DMS53 treated with DMSO at 0.1 percent for 48 hours (cell line): Measurements from ENCODE around the gene RUVBL1.

Source experiments
- DNase-seq: peaks from one replicate; lab custom pipeline; 2025; ENCODE audit not compliant: unreplicated experiment; lab: John Stamatoyannopoulos, UW

Gene RUVBL1

DNA sequence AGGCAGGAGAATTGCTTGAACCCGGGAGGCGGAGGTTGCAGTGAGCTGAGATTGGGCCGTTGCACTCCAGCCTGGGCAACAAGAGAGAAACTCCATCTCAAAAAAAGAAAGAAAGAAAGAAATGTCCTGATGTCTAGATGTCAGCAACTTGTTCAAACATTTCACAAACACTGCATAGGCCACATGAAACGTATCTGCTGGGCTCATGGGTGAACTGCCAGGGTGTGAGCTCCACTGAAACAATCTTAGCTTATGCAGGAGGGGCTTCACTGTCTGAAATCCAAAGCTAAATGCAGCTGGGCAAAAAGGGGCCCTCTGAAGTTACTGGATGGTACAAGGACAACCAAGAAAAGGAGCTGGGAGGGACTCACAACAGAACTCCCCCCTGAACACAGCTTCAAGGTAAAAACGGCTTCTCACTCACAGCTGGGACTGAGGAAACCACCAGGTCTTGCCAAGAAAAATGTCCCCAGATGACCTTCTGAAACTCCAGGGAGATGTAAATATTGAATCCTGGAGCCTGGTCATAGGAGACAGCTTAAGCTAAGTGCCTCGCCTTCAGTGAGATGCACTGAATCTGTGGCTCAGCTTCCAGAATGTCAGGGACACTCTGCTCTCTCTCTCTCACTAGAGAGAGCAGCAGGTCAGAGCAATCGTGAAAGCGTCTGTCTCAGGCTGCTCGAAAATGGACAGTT, 39.5 kb downstream of the RUVBL1 start:
- DNase-seq: no peak

DNA sequence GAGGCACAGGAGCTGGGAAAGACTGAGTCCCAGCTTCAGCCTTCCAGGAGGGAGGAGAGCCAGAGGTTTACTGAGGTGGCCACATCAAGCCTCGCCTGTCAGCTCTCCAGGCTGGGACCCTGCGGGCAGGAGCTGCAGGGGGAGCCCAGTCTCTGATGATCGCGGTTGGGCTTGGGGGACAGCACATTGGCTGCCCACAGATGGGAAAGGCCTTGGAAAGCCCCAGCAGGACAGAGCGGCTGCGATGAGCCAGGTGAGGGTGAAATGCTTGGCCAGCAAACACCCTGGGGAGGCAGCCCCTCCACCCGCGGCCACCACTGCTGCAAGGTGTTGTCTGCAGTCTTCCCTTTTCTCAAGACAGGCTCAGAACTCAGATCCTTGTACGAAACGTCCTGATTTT, 40.2 kb downstream of the RUVBL1 start:
- no peak for DNase-seq

DNA sequence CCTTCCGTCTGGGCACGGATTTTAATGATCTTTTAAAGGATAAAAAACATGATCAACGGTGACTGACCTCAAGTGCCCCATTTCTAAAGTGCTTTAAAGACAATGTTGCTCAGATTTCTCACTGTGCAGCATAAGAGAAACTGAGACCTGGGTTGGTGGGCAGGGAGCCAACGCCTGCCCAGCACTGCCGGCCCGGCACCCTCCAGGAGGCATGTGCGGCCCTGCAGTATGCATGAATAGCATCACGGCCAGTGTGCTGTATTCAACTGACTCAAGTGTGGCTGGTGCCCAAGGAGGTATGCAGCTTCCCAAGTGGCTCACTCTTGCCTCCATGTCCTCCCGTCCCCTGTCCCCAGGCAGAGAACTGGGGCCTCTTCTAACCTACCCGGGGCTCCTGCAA, 41.1 kb downstream of the RUVBL1 start:
- DNase-seq: no peak

DNA sequence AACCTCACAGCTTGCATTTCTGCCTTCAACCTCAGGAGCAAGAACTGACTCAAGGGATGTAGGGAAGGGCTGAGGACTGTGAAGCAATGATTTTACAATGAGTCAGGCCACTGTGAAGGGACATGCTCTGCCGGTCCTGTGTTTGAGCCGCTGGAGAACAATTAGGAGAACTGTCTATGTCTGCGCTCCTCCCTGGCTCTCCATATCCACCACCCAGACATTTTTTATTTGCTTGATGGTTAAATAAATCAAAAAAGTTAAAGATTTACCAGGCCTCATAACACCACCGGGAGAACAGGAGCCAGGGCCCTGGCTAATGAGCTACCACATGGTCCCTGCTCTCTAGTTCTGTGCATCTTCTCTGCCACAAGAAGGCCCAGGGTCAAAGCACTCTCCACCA, 41.8 kb downstream of the RUVBL1 start:
- DNase-seq: peak; percentile 10

DNA sequence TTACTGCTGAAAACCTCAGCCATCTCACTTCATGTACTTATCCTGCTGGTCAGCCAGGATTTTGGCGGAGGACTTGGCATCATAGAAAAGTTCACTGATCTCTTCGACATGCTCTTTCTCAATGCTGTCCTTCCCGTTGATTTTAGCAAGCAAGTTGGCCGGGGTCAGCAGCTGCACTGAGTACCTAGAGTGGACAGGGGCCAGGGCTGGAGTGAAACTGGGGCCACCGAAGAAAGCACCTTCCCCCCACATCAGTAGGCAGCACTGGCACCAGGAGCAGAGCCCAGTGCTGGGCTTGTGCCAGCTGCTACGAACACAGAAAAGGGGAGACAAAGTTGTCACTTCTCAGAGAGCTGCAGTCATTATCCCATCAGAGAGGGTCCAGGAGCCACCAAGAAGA, 42.4 kb downstream of the RUVBL1 start:
- DNase-seq: no peak

DNA sequence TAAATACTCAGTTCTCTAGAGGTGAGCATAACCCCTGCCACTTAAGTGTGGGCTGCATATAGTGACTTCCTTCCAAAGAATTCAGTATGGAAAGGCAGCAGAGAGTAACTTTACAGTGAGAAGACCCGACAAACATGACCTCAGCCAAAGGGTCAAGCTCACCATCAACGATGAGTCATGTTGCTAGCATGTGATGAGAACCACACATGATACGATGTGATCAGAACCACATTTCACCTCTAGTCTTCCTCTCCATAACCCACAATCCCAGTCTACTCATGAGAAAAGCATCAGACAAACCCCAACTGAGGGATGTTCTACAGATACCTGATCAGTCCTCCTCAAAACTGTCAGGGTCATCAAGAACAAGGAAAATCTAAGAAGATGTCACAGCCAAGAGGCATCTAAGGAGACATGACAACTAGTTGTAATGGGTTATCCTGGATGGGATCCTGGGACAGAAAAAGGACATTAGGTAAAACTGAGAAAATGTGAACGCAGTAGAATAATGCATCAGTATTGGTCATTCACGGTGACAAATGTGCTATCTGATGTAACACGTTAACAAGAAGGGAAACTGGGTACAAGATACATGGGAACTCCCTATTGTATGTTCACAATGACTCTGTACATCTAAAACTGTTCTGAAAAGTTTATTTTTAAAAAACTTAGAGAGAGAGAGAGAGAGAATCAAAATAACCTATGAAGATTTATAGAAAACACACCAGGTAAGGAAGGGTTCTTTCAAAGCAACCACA, 43.1 kb downstream of the RUVBL1 start:
- no peak for DNase-seq

DNA sequence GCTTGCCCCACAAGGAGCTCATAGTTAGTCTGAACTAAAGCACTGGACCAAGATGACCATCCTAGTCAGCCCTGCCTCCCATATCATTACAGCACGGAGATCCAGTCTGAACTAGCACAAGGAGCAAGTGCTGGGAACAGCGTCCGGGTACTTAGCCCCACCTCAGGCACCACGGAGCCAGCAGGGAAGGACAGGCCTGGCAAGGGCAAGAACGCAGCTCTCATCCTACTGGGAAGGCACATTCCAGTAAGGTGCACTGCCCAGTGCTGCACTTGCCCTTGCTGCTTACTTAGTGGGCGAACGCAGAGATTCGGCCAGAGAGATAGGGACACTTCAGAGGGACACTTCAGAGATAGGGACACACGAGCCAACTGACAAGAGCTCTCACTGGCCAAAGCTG, 43.8 kb downstream of the RUVBL1 start:
- DNase-seq: no peak

DNA sequence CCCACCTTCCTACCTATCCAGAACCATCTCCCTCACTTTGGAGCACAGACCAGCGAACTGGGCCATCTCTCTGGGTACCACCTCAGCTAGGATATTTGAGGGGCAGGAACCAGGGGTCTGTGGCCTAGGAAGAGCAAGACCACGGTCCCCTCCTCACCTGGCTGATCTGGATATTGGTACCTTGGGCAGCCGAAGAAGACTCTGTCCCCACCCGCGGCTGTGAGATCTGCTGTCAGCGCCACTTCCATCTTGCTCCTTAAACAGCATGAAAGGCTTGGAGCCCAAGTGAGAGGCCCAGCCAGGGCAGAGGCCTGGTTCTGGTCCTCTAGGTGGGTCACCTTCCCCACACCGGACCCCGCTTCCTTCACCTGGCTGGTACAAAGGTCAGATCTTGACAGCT, 44.7 kb downstream of the RUVBL1 start:
- no peak for DNase-seq

DNA sequence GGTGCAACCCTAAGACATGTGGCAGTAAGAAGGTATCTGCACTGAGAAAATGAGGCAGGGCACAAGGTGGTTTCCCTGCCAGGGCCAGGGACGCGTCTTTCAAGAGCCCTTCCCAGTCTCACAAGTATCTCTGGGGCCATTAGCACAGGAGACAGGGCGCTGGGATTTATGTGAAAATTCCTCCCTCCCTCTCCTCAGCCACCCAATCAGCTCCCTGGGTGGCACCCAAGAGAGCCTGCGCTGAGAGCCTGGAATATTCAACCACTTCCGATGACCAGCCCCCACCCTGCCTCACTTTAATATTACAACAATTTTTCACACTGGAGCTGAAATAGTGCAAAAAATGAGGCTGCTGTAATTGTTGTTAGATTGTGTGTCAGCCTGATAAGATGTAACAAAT, 45.3 kb downstream of the RUVBL1 start:
- DNase-seq: no peak

DNA sequence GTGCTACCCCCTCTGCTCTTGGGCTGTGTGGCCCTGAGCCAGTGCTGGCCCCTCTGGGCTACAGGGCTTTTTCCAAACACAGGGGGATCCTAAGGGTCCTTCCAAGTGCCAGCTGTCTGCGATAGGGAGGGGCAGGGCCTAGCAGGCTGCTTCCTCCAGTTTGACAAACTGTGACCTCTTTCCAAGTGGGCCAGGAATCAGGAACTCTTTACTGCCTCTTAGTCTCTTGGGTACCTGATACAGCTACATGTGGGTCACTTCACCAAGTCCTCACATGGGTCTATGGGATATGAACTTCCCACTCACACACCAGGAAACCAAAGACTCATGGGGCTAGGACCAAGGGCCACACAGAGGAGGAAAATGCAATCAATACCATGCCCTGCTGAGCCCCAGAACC, 45.9 kb downstream of the RUVBL1 start:
- no peak for DNase-seq

DNA sequence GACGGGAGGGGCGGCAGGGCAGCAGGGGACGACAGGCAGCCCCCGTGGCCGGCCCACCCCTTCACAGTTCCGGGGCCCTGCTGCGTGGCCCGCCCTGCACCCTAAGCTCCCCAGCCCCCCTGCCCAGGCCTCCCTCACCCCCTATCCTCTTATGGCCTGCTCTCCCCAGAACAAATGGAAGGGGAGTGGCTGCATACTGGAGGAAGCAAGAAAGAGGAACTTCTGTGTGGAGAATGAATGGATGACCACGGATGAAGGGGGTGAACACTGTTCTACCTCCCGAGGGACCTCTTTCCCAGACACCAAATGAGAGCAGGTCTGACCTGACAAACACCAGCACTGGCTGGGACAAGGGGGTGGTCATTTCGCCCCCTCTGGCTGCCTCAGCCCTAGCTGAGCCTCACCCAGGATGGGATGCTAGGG, 46.4 kb downstream of the RUVBL1 start:
- no peak for DNase-seq

DNA sequence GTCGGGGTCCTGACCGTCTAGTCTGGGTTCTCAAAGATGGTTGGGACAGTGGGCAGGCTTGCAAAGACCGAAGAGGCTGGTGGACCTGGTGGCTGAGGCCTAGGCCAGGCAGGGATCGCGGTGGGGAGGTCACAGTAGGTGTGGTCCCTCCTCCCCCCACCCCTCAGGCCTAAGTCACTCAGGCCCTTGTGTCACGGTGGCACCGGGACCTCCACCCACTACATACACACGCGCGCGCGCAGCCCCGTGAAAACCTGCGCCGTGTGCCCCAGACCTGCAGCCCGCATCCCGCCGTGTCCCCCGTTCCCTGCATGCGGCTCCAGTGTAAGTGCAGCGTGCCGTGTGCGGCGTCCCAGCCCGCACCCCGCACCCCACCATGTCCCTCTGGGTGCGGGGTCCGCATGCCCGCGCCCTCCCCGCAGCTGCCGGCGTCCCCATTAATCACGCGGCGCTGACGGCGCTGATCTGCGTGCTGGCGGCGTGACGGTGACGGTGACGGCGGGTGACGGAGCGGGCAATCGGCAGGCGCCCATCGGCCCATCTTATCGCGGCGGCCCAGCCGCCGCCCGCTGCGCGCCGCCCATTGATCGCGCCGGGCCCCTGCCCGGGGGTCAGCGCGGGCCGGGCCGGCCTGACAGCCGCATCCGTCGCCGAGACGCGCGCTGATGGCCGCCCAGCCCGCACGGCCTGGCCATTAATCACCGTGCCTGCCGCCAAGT, 47.0 kb downstream of the RUVBL1 start:
- DNase-seq: no peak

DNA sequence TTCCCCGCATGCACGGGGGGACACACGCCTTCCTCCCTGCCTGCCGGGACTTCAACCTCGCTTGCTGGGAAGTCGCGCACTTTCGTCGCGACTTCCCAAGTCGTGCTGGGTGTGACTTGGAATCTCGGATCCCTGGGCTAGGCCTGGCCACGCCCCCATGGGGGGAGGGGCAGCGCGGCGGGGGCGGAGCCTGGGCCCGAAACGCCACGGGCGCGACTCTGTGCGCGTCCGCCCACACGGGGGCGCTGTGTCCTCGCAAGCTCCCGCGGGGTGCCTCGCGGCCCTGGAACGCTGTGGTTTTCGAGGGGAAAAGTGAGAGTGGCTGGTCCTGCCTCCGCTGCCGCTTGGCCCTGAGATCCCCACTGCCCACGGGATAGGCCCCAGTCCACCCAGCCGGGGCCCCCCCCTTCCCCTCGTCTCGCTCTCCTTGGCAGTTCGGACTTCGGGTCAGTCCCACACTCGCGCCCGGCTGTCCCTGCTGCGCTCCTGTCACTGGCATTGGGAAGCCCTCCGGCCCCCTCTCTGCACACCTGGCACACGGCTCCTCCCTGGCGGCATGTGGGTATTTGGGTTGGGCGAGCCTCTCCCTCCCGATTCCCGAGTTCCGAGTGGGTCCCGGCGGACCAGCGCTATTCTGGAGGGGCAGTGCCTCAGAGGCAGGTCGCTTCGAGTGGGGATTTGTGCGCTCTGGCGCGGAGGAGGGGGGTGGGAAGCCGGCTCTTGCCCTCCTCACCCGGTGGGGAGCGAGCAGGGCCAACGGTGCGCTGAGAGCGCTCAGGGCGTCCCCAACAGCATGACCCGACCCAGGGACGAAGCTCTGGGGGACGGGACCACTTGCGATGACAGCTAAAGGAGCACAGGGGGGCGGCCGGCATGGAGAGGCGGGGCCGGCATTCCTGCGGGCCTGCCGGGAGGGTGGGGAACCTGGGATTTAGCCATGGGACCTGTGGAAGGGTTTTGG, 47.8 kb downstream of the RUVBL1 start:
- DNase-seq: peak; percentile 33

DNA sequence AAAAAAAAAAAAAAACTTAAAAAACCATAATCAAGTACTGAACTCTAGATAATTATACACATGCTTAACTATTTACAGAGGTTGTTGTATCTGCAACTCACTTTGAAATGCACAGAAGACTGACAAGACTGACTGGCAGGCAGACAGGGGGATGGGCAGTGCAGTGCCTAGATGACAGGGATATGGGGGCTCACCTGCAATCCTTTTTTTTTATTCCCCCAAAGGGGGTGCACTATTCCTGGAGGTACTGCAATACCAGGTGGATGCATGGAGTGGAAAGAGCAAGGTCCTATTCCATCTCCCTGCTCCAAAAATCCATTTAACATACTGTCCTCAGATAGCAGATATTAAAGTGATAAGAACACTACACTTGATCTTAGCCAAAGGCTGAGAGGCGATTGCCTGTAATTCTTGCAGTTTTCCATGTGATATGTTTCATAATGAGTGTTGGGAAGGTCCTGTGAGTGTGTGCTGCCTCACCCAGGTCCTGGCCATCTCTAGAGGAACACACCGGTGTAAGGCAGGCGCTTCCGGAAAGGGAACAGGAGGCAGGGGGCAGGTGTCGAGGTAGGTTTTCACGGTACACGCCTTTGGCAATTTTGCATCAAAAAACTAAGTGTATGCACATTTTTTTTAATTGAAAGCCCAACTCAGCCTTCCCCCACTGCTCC, 48.6 kb downstream of the RUVBL1 start:
- DNase-seq: peak; percentile 33

DNA sequence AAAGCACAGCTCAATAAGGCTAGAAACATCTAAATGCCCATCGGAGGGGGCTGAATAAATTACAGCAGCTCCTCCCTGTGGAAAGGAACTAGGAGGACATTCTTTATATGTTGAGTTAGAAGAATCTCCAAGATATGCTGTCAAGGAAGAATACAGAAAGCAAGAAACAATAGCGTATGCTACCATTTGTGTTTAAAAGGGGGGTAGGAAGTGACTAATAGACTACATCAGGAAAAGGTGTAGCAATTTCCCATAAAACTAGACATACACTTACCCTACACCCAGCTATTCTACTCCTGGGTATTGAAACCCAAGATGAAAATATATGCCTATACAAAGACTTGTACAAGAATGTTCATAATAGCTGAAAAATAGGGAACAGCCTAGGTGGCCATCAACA, 49.8 kb downstream of the RUVBL1 start:
- DNase-seq: no peak

DNA sequence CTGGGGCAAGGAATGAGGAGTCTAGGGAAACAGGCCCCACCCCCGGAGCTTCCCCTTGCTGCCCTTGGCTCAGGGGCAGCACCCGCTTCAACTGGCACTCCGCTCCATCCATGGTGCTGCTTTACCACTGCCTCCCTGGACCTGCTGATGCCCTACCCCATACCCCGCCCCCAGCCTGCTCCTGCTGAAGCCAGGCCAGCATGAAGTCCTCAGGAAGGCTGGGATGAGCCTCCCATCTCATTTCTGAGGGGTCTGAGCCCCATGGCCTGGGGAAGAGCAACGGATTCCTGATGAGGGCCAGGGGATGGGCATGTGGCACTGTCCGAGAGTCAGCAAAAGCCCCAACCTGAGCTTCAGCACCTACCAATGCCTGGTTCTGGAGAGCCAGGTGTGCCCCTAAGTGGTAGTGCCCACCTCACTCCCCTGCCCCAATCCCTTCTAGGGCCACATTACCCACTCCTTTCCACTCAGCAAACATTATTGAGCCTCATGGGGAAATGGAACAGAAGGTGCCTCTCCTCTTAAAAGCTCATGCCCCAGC, 50.4 kb downstream of the RUVBL1 start:
- DNase-seq: no peak

DNA sequence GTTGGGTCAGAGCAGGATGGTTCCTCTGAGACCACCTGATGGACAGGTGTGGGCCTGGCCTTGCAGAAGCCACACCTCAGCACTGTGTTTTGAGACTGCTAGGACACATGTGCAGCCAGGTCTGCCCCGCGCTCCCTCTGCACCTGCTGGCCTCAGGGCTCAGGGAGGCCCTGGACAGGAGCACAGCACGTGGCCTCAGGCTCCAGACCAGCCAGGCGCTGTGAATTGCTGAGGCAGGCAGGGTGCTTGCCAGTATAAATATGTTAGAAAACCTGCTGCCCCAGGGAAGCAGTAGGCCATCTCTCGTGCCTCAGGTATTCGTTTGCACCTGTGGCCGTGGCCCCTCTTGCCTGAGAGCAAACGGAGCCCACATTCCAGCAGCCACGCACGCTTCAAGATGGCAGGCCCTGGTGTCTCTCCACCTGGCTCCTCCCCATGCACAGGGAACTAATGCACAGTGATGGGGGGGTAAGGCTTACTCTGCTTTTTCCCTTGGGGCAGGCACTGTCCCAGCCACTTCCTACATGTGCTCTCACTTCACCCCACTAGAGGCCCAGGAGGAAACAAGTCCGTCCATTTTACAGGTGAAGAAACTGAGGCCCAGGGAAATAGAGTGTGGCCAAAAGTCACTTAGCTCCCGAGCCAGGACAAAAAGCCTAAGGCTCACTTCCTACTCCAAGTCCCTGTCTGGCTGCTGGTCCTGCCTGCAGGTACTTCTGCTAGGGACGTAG, 51.0 kb downstream of the RUVBL1 start:
- DNase-seq: no peak

DNA sequence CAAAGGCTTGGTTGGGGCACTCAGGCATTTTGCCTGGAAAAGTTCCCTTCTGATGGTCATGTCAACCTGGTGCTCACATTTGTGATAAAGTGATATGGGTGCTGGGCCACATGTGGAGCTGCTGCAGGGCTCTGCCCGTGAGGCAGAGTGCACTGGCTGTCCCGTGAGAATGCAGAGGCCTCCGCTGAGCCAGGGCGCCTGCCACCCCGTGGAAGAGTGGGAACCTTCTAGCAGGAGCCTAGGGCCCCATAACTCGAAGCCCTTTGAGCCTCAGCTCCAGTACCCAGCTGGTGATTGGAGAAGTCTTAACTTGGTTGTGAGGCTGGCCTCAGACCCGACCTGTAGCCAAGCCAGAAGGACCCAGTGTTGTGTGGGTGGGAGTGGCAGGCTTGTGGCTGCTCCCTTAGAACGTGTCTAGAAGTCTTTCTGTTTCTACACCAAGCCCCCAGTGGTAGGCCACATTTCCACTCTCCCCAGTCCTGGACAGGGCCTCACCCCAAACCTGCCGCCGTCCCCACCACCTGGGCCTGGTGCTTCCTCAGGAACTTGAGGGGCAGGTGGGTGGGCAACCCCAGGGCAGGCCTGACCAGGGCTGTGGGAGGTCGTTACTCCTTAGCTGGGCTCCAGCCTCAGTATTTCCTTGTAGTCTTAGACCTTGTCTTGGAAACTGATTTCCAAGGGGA, 51.7 kb downstream of the RUVBL1 start:
- no peak for DNase-seq
